ENCODE measurements around the gene ZSWIM6. TPM values are rescaled to one million over a fixed set of nuclear protein-coding genes. Genes with fewer than 3 reads are reported as not detected.
"Not testable (repeated sequence)": the region's sequence is repeated elsewhere in the genome, so short reads cannot be mapped to it uniquely, and the experiment has no call there.

Gene ZSWIM6
- total RNA-seq, 6 experiments from 2014 or later: 9.7 to 13.5 (median 11.7) TPM

GRCh38 chr5:61420016-61420415 lies 88.0 kb downstream of the ZSWIM6 start:
- H3K27me3 Mint-ChIP-seq (ENCODE audit: insufficient read depth): no peaks in the 10 kb centered on the region
- DNase-seq: no peak
- TF ChIP-seq, protein P1, sequence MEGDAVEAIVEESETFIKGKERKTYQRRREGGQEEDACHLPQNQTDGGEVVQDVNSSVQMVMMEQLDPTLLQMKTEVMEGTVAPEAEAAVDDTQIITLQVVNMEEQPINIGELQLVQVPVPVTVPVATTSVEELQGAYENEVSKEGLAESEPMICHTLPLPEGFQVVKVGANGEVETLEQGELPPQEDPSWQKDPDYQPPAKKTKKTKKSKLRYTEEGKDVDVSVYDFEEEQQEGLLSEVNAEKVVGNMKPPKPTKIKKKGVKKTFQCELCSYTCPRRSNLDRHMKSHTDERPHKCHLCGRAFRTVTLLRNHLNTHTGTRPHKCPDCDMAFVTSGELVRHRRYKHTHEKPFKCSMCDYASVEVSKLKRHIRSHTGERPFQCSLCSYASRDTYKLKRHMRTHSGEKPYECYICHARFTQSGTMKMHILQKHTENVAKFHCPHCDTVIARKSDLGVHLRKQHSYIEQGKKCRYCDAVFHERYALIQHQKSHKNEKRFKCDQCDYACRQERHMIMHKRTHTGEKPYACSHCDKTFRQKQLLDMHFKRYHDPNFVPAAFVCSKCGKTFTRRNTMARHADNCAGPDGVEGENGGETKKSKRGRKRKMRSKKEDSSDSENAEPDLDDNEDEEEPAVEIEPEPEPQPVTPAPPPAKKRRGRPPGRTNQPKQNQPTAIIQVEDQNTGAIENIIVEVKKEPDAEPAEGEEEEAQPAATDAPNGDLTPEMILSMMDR (IDR thresholded peaks at IDR 0.05): no peak
- no peak overlapping the region for H3K4me3 Mint-ChIP-seq
- H3K9me3 Mint-ChIP-seq: no peaks in the 10 kb centered on the region; the same call in 1 of the 2 replicates
- H3K4me1 Mint-ChIP-seq (ENCODE audit: low read depth): peaks cover 65% of the 10 kb centered on the region
- no peak overlapping the region for H3K27ac Mint-ChIP-seq
- peaks cover 16% of the 10 kb centered on the region for H3K36me3 Mint-ChIP-seq (ENCODE audit: low read depth)

- peaks cover 16% of the 10 kb centered on the region for H3K36me3 Mint-ChIP-seq (ENCODE audit: low read depth)
These were observed 89.2 kb downstream of the ZSWIM6 start for GRCh38 chr5:61421262-61421661.

GRCh38 chr5:61423487-61424145 lies 91.6 kb downstream of the ZSWIM6 start:
- H3K9me3 Mint-ChIP-seq: no peaks in the 10 kb centered on the region; the same call in 1 of the 2 replicates
- peaks cover 16% of the 10 kb centered on the region for H3K36me3 Mint-ChIP-seq (ENCODE audit: low read depth)
- DNase-seq: no peak
- peak overlapping the region; percentile 64; the same call in 1 of the 2 replicates for H3K4me3 Mint-ChIP-seq
- TF ChIP-seq, protein P1 (IDR thresholded peaks at IDR 0.05): no peak
- H3K4me1 Mint-ChIP-seq (ENCODE audit: low read depth): peaks cover 47% of the 10 kb centered on the region
- H3K27me3 Mint-ChIP-seq (ENCODE audit: insufficient read depth): no peaks in the 10 kb centered on the region; the same call in 1 of the 2 replicates
- H3K27ac Mint-ChIP-seq: peak overlapping the region; percentile 20

More at GRCh38 chr5:61421262-61421661, 89.2 kb downstream of the ZSWIM6 start:
- H3K9me3 Mint-ChIP-seq; DNase-seq; H3K4me3 Mint-ChIP-seq; H3K27me3 Mint-ChIP-seq (ENCODE audit: insufficient read depth); H3K27ac Mint-ChIP-seq: not testable (repeated sequence)
- H3K4me1 Mint-ChIP-seq (ENCODE audit: low read depth): peaks cover 62% of the 10 kb centered on the region

- Mint-ChIP-seq H3K4me1 (ENCODE audit: low read depth) (peaks cover 38% of the 10 kb centered on the region), H3K27me3 (ENCODE audit: insufficient read depth) (no peaks in the 10 kb centered on the region; the same call in 1 of the 2 replicates), H3K4me3 (no peak overlapping the region), H3K9me3 (no peaks in the 10 kb centered on the region; the same call in 1 of the 2 replicates), H3K27ac (no peak overlapping the region), H3K36me3 (ENCODE audit: low read depth) (peaks cover 16% of the 10 kb centered on the region)
- DNase-seq: no peak
- TF ChIP-seq, protein P1 (IDR thresholded peaks at IDR 0.05): no peak
These were observed 93.9 kb downstream of the ZSWIM6 start for GRCh38 chr5:61425918-61426317.

DNA sequence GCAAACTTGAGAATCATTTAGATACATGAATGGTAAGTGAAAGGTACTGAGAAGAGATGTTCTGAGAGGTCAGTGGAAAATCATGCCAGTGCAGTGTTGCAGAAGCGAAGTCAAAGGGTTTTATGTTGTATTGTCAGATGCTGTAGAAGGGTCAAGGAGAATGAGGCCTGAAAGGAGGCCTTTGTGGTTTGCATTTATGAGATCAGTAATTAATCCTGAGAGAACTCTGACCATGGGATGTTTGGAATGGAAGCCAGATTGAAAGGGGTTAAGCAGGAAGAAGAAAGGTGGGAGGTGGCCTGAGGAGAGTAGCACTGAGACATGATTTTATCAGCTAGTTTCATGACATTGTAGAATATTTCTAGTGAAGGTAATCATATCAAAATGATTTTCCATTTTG lies 97.8 kb downstream of the ZSWIM6 start:
- Mint-ChIP-seq H3K27me3 (ENCODE audit: insufficient read depth) (no peaks in the 10 kb centered on the region; the same call in 1 of the 2 replicates), H3K4me1 (ENCODE audit: low read depth) (peaks cover 17% of the 10 kb centered on the region), H3K9me3 (no peaks in the 10 kb centered on the region), H3K27ac (no peak overlapping the region), H3K36me3 (ENCODE audit: low read depth) (no peaks in the 10 kb centered on the region), H3K4me3 (no peak overlapping the region)
- DNase-seq: no peak
- TF ChIP-seq, protein P1 (IDR thresholded peaks at IDR 0.05): no peak

- no peaks in the 10 kb centered on the region; the same call in 1 of the 2 replicates for H3K27me3 Mint-ChIP-seq (ENCODE audit: insufficient read depth)
- no peak for DNase-seq
- TF ChIP-seq, protein P1 (IDR thresholded peaks at IDR 0.05): no peak
These were observed 100.0 kb downstream of the ZSWIM6 start for GRCh38 chr5:61431923-61432620.

More at GRCh38 chr5:61431923-61432620, 100.0 kb downstream of the ZSWIM6 start:
- no peaks in the 10 kb centered on the region for H3K9me3 Mint-ChIP-seq
- H3K36me3 Mint-ChIP-seq (ENCODE audit: low read depth): no peaks in the 10 kb centered on the region
- no peak overlapping the region for H3K27ac Mint-ChIP-seq
- H3K4me3 Mint-ChIP-seq: no peak overlapping the region
- H3K4me1 Mint-ChIP-seq (ENCODE audit: low read depth): peaks cover 18% of the 10 kb centered on the region
